Right renal cortex interstitium (tissue), 3 donors: ENCODE measurements around the gene BRD3. TPM values are rescaled to one million over a fixed set of nuclear protein-coding genes. Genes with fewer than 3 reads are reported as not detected.
A peak's percentile ranks its signal among the peaks of the same experiment; 100 is the strongest.
"Not testable (repeated sequence)": the region's sequence is repeated elsewhere in the genome, so short reads cannot be mapped to it uniquely, and the experiment has no call there.

Experiments used
- DNase-seq, 3 donors: peaks; one replicate each; pipeline ENCODE4 v3.0.0-alpha.2; 2013; ENCODE audit warnings: low read depth in 3 of 3, low spot score in 2 of 3
- polyA plus RNA-seq, 3 donors: library from polyadenylated mRNA; unstranded; fragments of 120-200 nt; gene quantifications; one replicate each; pipeline ENCODE4 v1.2.1, GENCODE V29; 2013; ENCODE audit not compliant: insufficient read length in 3 of 3

Gene BRD3
- polyA plus RNA-seq, 3 donors = 39.7 to 42.3 (median 41.4) TPM

GRCh38 chr9:133995012-133995896 is 72.6 kb downstream of the BRD3 start:
- DNase-seq = no peak

GRCh38 chr9:133994353-133995011 is 73.3 kb downstream of the BRD3 start:
- DNase-seq = no peak

- no peak for DNase-seq
Observed at GRCh38 chr9:133993635-133994253, 74.1 kb downstream of the BRD3 start.

- DNase-seq = peak in 1 of 3 donors; percentile 59
Observed at GRCh38 chr9:133992780-133993634, 74.8 kb downstream of the BRD3 start.

- no peak for DNase-seq
Observed at GRCh38 chr9:133991964-133992779, 75.7 kb downstream of the BRD3 start, which contains the start of gene VAV2. Gene VAV2, minus strand, starts transcription at chr9:133992324. Its CDS starts 46 bp downstream, at chr9:133992278.

GRCh38 chr9:133991214-133991921 is 76.5 kb downstream of the BRD3 start:
- no peak for DNase-seq

- peak in 2 of 3 donors; percentile 55 to 69 for DNase-seq
Observed at GRCh38 chr9:133990366-133991213, 77.2 kb downstream of the BRD3 start.

- no peak for DNase-seq
Observed at GRCh38 chr9:133989625-133990365, 78.0 kb downstream of the BRD3 start.

GRCh38 chr9:133988771-133989170 is 79.1 kb downstream of the BRD3 start:
- DNase-seq = not testable (repeated sequence)

GRCh38 chr9:133987946-133988665 is 79.7 kb downstream of the BRD3 start:
- DNase-seq = no peak

- no peak for DNase-seq
Observed at GRCh38 chr9:133987446-133987788, 80.4 kb downstream of the BRD3 start.

GRCh38 chr9:133986774-133987445 is 80.9 kb downstream of the BRD3 start:
- no peak for DNase-seq

- no peak for DNase-seq
Observed at GRCh38 chr9:133986061-133986460, 81.8 kb downstream of the BRD3 start.

- no peak for DNase-seq
Observed at GRCh38 chr9:133982971-133983720, 84.7 kb downstream of the BRD3 start.

- DNase-seq = no peak
Observed at GRCh38 chr9:133981958-133982681, 85.7 kb downstream of the BRD3 start.
